SKM-1 treated with dmso at 0.1 percent for 144 hours (cell line): ENCODE results near the gene BLTP1.
"Not testable (repeated sequence)": the region's sequence is repeated elsewhere in the genome, so short reads cannot be mapped to it uniquely, and the experiment has no call there.

Experiments used
- DNase-seq: peaks from one replicate; lab custom pipeline; 2025; ENCODE audit not compliant: unreplicated experiment; lab: John Stamatoyannopoulos, UW

BLTP1 gene

GRCh38 chr4:122151982-122152710 is at the start of gene BLTP1:
BLTP1 (plus strand) TSS chr4:122152331; CDS start chr4:122170648, 18,317 bp downstream.
- peak; percentile 67 for DNase-seq

DNA sequence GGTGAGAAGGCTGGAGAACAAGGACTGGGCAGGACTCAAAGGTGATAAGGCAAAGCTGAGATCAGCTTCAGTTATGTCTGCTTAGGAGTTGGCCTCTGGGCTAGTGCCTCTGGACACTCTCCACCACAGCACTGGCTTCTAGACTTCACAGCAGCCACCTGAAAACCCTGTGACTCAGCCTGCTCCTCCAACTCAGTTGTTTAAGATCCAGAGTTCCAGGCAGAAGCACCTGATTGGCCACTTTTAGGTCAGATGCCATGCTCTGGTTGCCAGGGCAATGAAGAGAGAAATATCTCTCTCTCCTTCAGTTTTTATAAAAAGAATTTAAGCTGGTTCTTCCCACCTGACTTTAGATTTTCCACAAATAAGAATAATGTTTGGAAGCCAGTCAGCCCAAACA is 47.9 kb upstream of the BLTP1 start:
- no peak for DNase-seq

DNA sequence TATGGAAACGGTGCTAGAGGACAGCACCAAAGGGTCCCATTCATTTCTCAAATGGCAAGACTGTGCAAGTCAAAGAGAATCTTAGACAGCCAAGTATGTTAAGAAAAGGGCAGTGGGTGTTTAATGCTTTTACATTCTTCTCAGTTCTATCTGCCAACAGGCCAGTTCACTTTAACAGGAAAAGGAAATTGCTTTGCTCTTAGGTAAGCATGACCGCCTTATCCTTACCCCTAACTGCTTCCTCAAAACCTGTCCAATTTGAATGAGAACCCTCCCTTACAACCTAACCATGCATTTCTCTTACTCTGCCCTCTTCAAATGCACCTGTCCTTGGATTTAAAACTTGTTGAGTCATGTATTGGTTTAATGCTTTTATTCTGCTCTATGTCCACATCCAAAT is 44.5 kb upstream of the BLTP1 start:
- peak; percentile 85 for DNase-seq

GRCh38 chr4:122110304-122110703 is 41.8 kb upstream of the BLTP1 start:
- DNase-seq, result not testable (repeated sequence)

- no peak for DNase-seq
Observed at GRCh38 chr4:122117743-122118142, 34.4 kb upstream of the BLTP1 start.

GRCh38 chr4:122118243-122118642 is 33.9 kb upstream of the BLTP1 start:
- DNase-seq, result no peak

GRCh38 chr4:122119739-122120138 is 32.4 kb upstream of the BLTP1 start:
- DNase-seq, result no peak

DNA sequence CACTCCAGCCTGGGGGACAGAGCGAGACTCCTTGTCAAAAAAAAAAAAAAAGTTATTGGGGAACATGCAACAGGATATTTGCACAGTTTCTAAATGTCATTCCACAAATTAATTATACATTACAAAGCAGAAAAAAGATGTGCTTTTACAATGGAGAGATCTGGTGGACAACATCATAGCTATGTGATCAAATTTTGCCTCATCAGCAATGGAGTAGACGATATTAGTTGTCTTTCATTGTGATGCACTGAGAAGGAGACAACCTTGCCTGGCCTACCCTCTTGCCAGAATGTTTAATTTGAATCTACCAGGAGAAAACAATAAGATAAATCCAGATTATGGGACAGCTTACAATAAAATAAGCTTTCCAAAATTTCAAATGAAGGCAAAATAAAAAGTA is 30.5 kb upstream of the BLTP1 start:
- DNase-seq, result no peak

- no peak for DNase-seq
Observed at GRCh38 chr4:122122083-122122482, 30.0 kb upstream of the BLTP1 start.

DNA sequence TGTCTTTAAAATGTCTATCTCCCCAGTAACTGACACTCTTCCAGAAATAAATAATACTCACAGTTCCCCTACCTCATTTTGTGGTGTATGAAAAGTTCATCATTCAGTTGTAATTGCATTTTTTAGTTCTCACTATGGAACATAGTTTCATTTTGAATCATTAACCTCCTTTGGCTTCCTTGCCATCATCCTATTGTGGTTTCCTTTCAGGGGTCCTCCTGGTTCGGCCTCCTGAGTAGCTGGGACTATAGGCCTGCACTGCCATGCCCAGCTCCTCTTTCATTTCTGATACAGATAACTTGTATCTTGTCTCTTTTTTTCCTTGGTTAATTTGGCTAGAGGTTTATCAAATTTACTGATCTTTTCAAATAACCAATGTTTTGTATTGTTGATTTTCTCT is 23.1 kb upstream of the BLTP1 start:
- DNase-seq, result no peak

GRCh38 chr4:122131562-122132157 is 20.5 kb upstream of the BLTP1 start:
- no peak for DNase-seq

- no peak for DNase-seq
Observed at GRCh38 chr4:122132891-122133290, 19.2 kb upstream of the BLTP1 start.

DNA sequence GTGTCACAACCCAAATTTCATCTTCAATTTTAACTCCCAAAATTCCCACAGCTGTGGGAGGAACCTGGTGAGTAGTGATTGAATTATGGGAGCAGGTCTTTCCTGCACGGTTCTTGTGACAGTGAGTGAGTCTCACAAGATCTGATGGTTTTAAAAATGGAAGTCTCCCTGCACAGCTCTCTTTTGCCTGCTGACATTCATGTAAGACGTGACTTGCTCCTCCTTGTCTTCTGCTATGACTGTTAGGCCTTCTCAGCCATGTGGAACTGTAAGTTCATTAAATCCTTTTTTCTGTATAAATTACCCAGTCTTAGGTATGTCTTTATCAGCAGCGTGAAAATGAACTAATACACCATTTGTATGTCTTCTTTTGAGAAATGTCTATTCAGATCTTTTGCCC is 13.0 kb upstream of the BLTP1 start:
- DNase-seq, result no peak

DNA sequence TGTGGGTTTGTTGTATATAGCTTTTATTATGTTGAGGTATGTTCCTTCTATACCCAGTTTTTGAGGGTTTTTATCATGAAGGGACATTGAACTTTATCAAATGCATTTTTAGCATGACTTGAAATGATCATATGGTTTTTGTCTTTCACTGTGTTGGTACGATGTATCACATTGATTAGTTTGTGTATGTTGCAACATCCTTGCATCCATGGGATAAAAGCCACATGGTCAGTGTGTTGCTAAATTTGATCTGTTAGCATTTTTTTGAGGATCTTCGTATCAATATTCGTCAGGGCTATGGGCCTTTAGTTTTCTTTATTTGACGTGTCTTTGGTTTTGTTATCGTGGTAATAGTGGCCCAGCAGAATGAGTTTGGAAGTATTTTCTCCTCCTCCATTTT is 11.3 kb upstream of the BLTP1 start:
- DNase-seq, result no peak

- no peak for DNase-seq
Observed at GRCh38 chr4:122142687-122143086, 9.4 kb upstream of the BLTP1 start.

DNA sequence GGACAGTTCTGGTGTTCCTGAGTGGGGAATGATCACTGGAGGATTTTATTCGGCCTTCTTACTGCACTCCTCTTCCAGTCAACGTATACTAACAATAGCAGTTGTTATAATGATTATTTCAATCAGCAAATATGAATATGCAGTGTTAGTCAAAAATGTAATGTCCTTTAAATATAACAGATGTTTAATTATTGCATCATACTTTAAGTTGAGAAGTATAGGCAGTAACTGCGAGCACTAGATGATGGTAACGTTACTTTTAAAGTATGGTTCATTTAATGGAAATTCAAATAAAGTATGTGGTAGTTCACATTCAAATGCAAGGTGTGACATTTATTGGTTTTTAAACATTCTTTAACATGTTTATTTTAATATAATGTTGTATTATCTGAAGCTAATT is 5.5 kb upstream of the BLTP1 start:
- DNase-seq, result no peak

DNA sequence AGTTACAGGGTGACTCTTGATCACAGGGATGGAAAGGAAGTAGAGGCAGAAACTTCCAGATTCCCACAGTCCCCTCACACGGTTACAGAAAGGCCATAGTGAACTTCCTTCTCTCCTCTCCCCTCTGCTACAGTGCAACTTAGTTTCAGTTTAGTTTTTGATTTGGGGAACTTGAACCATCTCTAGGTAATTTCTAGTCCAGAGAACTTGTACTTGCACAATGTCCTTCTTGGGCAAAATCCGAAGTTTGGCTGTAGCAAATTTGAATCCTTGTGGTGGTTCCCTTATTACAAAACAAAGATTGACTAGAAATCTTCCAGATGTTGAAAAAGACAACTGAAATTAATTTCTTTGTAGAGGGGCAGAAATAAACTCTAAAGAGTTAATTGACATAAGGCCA is 1.2 kb upstream of the BLTP1 start:
- DNase-seq, result peak; percentile 81

- DNase-seq, result no peak
Observed at GRCh38 chr4:122152711-122153226, 638 bp downstream of the BLTP1 start.

- DNase-seq, result no peak
Observed at GRCh38 chr4:122156819-122157218, 4.7 kb downstream of the BLTP1 start.

- no peak for DNase-seq
Observed at GRCh38 chr4:122163301-122163700, 11.2 kb downstream of the BLTP1 start.

DNA sequence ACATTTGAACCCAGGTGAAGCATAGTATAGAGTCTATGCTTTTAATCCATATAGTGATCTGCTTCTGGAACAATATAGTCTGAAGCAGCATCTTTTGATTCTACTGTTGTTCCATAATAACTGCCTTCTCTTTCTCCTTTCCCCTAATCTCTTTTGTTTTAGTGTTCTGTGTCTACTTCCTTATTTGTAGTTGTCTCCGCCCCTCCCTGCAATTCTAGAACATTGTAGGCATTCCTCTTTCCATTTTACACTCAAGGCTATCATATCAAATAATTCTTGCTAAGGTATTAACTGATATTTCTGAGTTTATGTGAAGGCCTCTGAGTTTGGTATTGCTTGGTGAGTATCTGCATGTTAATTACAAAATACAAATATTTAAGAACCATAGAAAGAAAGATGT is 11.6 kb downstream of the BLTP1 start:
- peak; percentile 18 for DNase-seq

- no peak for DNase-seq
Observed at GRCh38 chr4:122167369-122167768, 15.2 kb downstream of the BLTP1 start.

DNA sequence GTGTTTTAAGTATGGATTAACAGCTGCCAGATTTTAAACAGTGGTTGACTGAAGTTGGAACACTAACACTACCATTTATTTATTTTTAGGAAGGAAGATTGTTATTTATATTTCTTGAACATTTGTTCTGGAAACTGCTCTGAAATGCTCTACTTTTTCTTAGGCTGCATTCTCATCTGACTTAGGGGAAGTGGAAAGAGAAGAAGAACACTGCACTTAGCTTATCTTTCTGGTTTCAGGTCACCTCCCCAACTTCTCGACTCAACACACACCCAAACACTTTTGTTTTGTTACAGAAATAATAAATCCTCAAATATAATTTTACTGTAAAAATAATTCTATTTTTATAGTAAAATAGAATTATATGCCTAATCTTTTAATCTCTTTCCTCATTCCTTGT is 18.6 kb downstream of the BLTP1 start:
- DNase-seq, result no peak
